ENCODE results near the gene SPATA31C2. TPM values are rescaled to one million over a fixed set of nuclear protein-coding genes. Genes with fewer than 3 reads are reported as not detected.

SPATA31C2 gene
- total and polyA plus RNA-seq, 2 of the 13 experiments (the other 11 are each of a cell fraction or from before 2014, with no cell fraction given), result not detected

DNA sequence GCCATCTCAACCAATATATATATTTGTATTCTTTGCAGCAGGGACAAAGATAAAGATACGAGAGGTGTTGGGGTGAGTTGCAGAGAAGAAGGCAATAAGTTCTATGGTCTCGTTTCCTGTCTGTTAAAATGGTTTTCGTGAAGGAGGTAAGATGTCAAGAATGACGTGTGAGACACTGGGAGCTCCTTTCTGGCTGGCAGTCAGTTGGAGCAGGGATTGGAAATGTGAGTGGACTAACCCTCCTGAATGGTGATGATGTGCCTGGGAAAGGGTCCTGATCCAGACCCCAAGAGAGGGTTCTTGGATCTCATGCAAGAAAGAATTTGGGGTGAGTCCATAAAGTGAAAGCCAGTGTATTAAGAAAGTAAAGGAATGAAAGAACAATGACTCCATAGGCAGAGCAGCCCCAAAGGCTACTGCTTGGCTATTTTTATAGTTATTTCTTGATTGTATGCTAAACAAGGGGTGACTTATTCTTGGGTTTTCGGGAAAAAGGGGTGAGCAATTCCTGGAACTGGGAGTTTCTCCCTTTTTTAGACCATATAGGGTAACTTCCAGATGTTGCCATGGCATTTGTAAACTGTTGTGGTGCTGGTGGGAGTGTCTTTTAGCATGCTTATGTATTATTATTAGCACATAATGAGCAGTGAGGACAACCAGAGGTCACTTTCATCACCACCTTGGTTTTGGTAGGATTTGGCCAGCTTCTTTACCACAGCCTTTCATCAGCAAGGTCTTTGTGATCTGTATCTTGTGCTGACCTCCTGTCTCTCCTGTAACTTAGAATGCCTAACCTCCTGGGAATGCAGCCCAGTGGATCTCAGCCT lies 53.7 kb downstream of the SPATA31C2 start:
- H3K9ac ChIP-seq (ENCODE audit: insufficient read depth, low read depth, low read length), result no peak overlapping the region
- no peaks in the 10 kb centered on the region for H4K20me1 ChIP-seq (ENCODE audit: insufficient read depth, low read length)
- ChIA-PET CTCF (ENCODE audit: low intra/inter-chr PET ratio, low total read pairs) (no interaction called here), POLR2A (no interaction called here)
- H3K27me3 ChIP-seq (ENCODE audit: control insufficient read depth in 1 of 2, insufficient read depth in 2 of 2, low read length in 2 of 2), result 0 out of 5 replicates have a peak, but pooled peaks cover 0 to 3% of the 10 kb centered on the region in 2 experiments
- H3K79me2 ChIP-seq (ENCODE audit: insufficient read depth, low read length), result no peaks in the 10 kb centered on the region
- no peaks in the 10 kb centered on the region for H3K36me3 ChIP-seq (replicated peaks in 1 of 2; ENCODE audit: control insufficient read depth in 1 of 2, insufficient read depth in 2 of 2, low read length in 2 of 2)
- 6% methylated on average over 5 of the region's 5 CpGs for WGBS (ENCODE audit: low lambda C conversion rate)
- no peak overlapping the region for H2AFZ ChIP-seq (ENCODE audit: low read length)
- in situ Hi-C loops (cut with HindIII; ENCODE audit: extremely low pct_ligation_motif_present, low pct_unique_long_range_greater_than_20kb), result no loop called here
- FAIRE-seq, result no peak
- no peak overlapping the region for H3K4me3 ChIP-seq (replicated peaks in 1 of 3; ENCODE audit: insufficient read depth in 1 of 3, low read depth in 2 of 3, low read length in 3 of 3)
- DNase-seq (ENCODE audit: low spot score), result no peak
- no peak overlapping the region for H3K27ac ChIP-seq (ENCODE audit: extremely low read length, insufficient read depth, low read length)
- no peaks in the 10 kb centered on the region for H3K4me1 ChIP-seq (ENCODE audit: insufficient read depth, low read length)
- BruUV-seq (replicated peaks), result no TSS peak
- no peak for TF ChIP-seq FOXM1 (CRISPR knock-in tag; IDR thresholded peaks at IDR 0.05)
- TF ChIP-seq NONO (IDR thresholded peaks at IDR 0.05), result no peak
- TF ChIP-seq NONO (CRISPR knock-in tag; conservative IDR thresholded peaks at IDR 0.05), result no peak
- H3K9me3 ChIP-seq (ENCODE audit: low read length), result no peaks in the 10 kb centered on the region
- ATAC-seq, result no peak
- intact Hi-C loops (cut with micrococcal nuclease; ENCODE audit: unreplicated experiment), result no loop called here
- no peak overlapping the region for H3K4me2 ChIP-seq (ENCODE audit: low read depth, low read length)

Other genes with a start within 250 kb of the SPATA31C2 start
- not detected in 2 replicates for gene SPATA31C1, start 220.5 kb downstream of the SPATA31C2 start, total RNA-seq (2016; rRNA removed; fragmentation: Illumina TruSeq; extraction: Trizol)
- not detected in 2 replicates for gene SPATA31C1, start 220.5 kb downstream of the SPATA31C2 start, polyA plus RNA-seq (2011; rRNA removed)
- gene CDK20, start 163.9 kb downstream of the SPATA31C2 start, total RNA-seq (2016; rRNA removed; fragmentation: Illumina TruSeq; extraction: Trizol), result not detected in 2 replicates
- gene CDK20, start 163.9 kb downstream of the SPATA31C2 start, polyA plus RNA-seq (2011; rRNA removed), result not detected in 2 replicates
- 24.3 and 38.4 TPM in 2 replicates for gene SPIN1, start 250.0 kb upstream of the SPATA31C2 start, total RNA-seq (2016; rRNA removed; fragmentation: Illumina TruSeq; extraction: Trizol)
- gene SPIN1, start 250.0 kb upstream of the SPATA31C2 start, polyA plus RNA-seq (2011; rRNA removed), result 17.9 and 20.0 TPM in 2 replicates

Measured in HepG2 (cell line).